SK-N-SH treated with all-trans-retinoic acid at 6 μM for 48 hours (cell line): ENCODE data around the gene TAF13.
"Not testable (repeated sequence)": the region's sequence is repeated elsewhere in the genome, so short reads cannot be mapped to it uniquely, and the experiment has no call there.

ENCODE experiments used
- ARNTL ChIP-seq: fragments of 450-650 bp; formaldehyde crosslinking; IDR thresholded peaks from 2 replicates; pipeline ENCODE4 v1.5.0; 2020; ENCODE audit warnings: low read depth, mild to moderate bottlenecking, moderate library complexity, borderline replicate concordance
- BACH2 ChIP-seq: fragments of 250-450 bp; sonication (Bioruptor Pico); IDR thresholded peaks from 2 replicates; pipeline ENCODE4 v1.9.0; 2021; ENCODE audit warnings: mild to moderate bottlenecking, borderline replicate concordance
- ISL1 ChIP-seq: fragments of 250-450 bp; sonication (Bioruptor Pico); IDR thresholded peaks from 2 replicates; pipeline ENCODE4 v2.1.2; 2022; ENCODE audit warnings: mild to moderate bottlenecking, moderate library complexity
- OSR1 ChIP-seq: fragments of 250-450 bp; sonication (Bioruptor Pico); IDR thresholded peaks from 2 replicates; pipeline ENCODE4 v1.8.0; 2022; ENCODE audit warnings: moderate library complexity, mild to moderate bottlenecking, inconsistent platforms
- PPARA ChIP-seq: fragments of 250-450 bp; sonication (Bioruptor Pico); IDR thresholded peaks from 2 replicates; pipeline ENCODE4 v1.5.0; 2020; ENCODE audit warnings: mild to moderate bottlenecking, borderline replicate concordance
- RARB ChIP-seq: fragments of 250-450 bp; sonication (Bioruptor Pico); IDR thresholded peaks from 2 replicates; pipeline ENCODE4 v1.8.0; 2021; ENCODE audit warnings: mild to moderate bottlenecking, moderate library complexity
- SNAI2 ChIP-seq: fragments of 250-450 bp; sonication (Bioruptor Pico); IDR thresholded peaks from 2 replicates; pipeline ENCODE4 v1.5.0; 2020; ENCODE audit warnings: mild to moderate bottlenecking, moderate library complexity
- TCF4 ChIP-seq: fragments of 250-450 bp; sonication (Bioruptor Pico); IDR thresholded peaks from 2 replicates; pipeline ENCODE4 v1.8.0; 2021; ENCODE audit warnings: mild to moderate bottlenecking, moderate library complexity, borderline replicate concordance
- ZFP30 ChIP-seq: fragments of 450-650 bp; formaldehyde crosslinking; IDR thresholded peaks from 2 replicates; pipeline ENCODE4 v1.5.0; 2022; ENCODE audit warnings: mild to moderate bottlenecking, moderate library complexity
- ZNF565 ChIP-seq: fragments of 450-650 bp; formaldehyde crosslinking; conservative IDR thresholded peaks from 2 replicates; pipeline ENCODE4 v1.5.0; 2020; ENCODE audit warnings: low read depth, mild to moderate bottlenecking, moderate library complexity
- TF ChIP-seq, protein P1 (sequence below): fragments of 250-450 bp; sonication (Bioruptor Pico); IDR thresholded peaks from 2 replicates; pipeline ENCODE4 v1.5.0; 2020; ENCODE audit warnings: mild to moderate bottlenecking, moderate library complexity
- TF ChIP-seq, protein P2 (sequence below): fragments of 250-450 bp; sonication (Bioruptor Pico); IDR thresholded peaks from 2 replicates; pipeline ENCODE4 v1.8.0; 2020; ENCODE audit warnings: mild to moderate bottlenecking, moderate library complexity, borderline replicate concordance
- TF ChIP-seq, protein P3 (sequence below): fragments of 250-450 bp; sonication (Bioruptor Pico); IDR thresholded peaks from 2 replicates; pipeline ENCODE4 v1.8.0; 2021; ENCODE audit warnings: low read depth, mild to moderate bottlenecking, moderate library complexity, borderline replicate concordance
- TF ChIP-seq, protein P4 (sequence below): fragments of 250-450 bp; sonication (Bioruptor Pico); IDR thresholded peaks from 2 replicates; pipeline ENCODE4 v1.5.1; 2020; ENCODE audit warnings: low read depth, mild to moderate bottlenecking, moderate library complexity

DNA sequence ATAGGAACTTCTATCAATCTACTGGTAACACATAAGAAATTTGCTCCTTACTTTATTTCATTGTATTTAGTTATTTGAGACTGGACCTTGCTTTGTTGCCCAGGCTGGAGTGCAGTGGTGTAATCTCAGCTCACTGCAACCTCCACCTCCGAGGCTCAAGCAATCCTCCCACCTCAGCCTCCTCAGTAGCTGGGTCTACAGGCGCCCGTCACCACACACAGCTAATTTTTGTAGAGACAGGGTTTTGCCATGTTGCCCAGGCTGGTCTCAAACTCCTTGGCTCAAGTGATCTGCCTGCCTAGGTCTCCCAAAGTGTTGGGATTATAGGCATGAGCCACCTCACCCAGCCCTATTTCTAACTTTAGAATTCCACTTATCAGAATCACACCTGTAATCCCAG, 23.7 kb downstream of the TAF13 start:
- TF ChIP-seq, protein P1, sequence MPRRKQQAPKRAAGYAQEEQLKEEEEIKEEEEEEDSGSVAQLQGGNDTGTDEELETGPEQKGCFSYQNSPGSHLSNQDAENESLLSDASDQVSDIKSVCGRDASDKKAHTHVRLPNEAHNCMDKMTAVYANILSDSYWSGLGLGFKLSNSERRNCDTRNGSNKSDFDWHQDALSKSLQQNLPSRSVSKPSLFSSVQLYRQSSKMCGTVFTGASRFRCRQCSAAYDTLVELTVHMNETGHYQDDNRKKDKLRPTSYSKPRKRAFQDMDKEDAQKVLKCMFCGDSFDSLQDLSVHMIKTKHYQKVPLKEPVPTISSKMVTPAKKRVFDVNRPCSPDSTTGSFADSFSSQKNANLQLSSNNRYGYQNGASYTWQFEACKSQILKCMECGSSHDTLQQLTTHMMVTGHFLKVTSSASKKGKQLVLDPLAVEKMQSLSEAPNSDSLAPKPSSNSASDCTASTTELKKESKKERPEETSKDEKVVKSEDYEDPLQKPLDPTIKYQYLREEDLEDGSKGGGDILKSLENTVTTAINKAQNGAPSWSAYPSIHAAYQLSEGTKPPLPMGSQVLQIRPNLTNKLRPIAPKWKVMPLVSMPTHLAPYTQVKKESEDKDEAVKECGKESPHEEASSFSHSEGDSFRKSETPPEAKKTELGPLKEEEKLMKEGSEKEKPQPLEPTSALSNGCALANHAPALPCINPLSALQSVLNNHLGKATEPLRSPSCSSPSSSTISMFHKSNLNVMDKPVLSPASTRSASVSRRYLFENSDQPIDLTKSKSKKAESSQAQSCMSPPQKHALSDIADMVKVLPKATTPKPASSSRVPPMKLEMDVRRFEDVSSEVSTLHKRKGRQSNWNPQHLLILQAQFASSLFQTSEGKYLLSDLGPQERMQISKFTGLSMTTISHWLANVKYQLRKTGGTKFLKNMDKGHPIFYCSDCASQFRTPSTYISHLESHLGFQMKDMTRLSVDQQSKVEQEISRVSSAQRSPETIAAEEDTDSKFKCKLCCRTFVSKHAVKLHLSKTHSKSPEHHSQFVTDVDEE (CRISPR knock-in tag), result not testable (repeated sequence)
- TF ChIP-seq ARNTL (CRISPR knock-in tag); TCF4; PPARA (CRISPR knock-in tag); SNAI2 (CRISPR knock-in tag); ZNF565; ZFP30 (CRISPR knock-in tag); BACH2 (CRISPR knock-in tag); RARB (CRISPR knock-in tag); OSR1 (CRISPR knock-in tag); ISL1: not testable (repeated sequence)
- TF ChIP-seq, protein P2, sequence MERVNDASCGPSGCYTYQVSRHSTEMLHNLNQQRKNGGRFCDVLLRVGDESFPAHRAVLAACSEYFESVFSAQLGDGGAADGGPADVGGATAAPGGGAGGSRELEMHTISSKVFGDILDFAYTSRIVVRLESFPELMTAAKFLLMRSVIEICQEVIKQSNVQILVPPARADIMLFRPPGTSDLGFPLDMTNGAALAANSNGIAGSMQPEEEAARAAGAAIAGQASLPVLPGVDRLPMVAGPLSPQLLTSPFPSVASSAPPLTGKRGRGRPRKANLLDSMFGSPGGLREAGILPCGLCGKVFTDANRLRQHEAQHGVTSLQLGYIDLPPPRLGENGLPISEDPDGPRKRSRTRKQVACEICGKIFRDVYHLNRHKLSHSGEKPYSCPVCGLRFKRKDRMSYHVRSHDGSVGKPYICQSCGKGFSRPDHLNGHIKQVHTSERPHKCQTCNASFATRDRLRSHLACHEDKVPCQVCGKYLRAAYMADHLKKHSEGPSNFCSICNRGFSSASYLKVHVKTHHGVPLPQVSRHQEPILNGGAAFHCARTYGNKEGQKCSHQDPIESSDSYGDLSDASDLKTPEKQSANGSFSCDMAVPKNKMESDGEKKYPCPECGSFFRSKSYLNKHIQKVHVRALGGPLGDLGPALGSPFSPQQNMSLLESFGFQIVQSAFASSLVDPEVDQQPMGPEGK (CRISPR knock-in tag), result not testable (repeated sequence)
- TF ChIP-seq, protein P3, sequence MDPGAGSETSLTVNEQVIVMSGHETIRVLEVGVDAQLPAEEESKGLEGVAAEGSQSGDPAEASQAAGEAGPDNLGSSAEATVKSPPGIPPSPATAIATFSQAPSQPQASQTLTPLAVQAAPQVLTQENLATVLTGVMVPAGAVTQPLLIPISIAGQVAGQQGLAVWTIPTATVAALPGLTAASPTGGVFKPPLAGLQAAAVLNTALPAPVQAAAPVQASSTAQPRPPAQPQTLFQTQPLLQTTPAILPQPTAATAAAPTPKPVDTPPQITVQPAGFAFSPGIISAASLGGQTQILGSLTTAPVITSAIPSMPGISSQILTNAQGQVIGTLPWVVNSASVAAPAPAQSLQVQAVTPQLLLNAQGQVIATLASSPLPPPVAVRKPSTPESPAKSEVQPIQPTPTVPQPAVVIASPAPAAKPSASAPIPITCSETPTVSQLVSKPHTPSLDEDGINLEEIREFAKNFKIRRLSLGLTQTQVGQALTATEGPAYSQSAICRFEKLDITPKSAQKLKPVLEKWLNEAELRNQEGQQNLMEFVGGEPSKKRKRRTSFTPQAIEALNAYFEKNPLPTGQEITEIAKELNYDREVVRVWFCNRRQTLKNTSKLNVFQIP (CRISPR knock-in tag), result not testable (repeated sequence)
- TF ChIP-seq, protein P4, sequence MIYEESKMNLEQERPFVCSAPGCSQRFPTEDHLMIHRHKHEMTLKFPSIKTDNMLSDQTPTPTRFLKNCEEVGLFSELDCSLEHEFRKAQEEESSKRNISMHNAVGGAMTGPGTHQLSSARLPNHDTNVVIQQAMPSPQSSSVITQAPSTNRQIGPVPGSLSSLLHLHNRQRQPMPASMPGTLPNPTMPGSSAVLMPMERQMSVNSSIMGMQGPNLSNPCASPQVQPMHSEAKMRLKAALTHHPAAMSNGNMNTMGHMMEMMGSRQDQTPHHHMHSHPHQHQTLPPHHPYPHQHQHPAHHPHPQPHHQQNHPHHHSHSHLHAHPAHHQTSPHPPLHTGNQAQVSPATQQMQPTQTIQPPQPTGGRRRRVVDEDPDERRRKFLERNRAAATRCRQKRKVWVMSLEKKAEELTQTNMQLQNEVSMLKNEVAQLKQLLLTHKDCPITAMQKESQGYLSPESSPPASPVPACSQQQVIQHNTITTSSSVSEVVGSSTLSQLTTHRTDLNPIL (CRISPR knock-in tag), result not testable (repeated sequence)
